Measurements from ENCODE around the gene RPL32.

Gene RPL32

GRCh38 chr3:12832350-12833221, 8.8 kb downstream of the RPL32 start:
- no peak for DNase-seq (ENCODE audit: low spot score)

DNA sequence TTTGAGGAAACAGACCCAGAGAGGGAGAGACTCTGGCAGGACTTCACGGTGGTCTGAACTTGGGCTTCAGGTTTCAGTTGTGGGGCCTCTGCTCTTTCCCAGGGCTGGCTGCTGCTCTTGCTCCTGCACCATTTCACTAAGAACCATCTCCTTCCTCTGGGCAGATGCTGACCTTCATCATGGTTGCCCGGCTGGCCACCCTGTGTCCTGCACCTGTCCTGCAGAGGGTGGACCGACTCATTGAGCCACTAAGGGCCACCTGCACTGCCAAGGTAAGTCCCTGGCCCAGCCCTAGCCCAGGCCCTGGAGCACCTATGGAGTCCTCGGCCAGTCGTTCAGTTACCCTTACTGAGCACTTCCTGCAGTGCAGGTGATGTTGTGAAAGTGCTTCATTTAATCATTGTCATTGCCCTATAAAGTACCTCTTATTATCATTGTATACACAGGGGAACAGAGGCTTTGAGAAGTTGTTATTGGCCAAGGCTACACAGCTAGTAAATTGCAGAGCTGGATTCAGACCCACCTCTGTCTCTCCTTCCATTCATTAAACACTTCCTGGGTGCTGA, 10.0 kb downstream of the RPL32 start:
- DNase-seq (ENCODE audit: low spot score): no peak

GRCh38 chr3:12830785-12831156, 10.6 kb downstream of the RPL32 start:
- no peak for DNase-seq (ENCODE audit: low spot score)

GRCh38 chr3:12829886-12830784, 11.2 kb downstream of the RPL32 start:
- DNase-seq (ENCODE audit: low spot score): no peak

DNA sequence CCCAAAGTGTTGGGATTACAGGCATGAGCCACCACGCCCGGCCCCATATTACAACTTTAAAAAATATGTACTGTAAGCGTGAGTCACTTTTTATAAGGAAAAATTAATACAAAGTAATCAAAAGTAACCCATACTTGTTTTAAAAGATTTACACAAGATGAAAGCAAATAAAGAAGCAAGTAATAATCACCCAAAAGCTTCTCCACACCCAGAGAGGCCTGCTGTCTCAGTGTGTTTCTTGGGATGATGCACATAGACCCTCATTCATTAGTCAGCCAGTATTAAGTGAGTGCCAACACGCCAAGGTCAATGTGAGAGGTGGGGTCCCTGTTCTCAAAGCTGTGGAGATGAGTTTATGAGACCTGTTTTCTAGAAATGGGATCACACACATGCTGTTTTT, 12.0 kb downstream of the RPL32 start:
- no peak for DNase-seq (ENCODE audit: low spot score)

DNA sequence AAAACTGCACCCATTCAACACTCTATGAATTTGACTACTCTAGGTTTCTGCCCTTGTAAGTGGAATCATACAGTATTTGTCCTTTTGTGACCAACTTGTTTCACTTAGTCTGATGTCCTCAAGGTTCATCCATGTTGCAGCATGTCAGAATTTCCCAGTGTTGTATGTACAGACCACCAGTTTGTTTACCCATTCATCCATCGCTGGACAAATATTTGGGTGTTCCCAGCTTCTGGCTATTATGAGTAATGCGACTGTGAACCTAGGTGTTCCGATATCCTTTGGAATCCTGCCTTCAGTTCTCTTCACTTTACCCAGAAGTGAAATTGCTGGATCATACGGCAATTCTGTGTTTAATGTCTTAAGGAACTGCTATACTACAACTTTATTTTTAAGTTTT, 12.6 kb downstream of the RPL32 start:
- DNase-seq (ENCODE audit: low spot score): no peak

DNA sequence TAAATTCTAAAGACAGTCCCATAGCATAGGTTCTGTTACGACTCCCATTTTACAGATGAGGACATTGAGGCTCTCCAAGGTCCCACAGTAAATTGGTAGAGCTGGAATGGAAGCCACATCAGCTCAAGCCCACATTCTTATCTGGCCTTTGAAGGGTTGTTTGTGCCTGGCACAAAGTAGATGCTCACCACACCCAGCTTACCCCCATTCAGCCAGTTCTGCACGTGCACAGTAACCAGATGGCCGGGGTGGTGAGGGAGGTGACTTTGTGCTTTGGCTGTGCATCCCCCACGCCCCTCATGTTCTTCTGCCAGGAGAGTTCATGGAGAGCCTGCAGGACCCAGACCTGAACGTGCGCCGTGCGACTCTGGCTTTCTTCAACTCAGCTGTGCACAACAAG, 16.2 kb downstream of the RPL32 start:
- no peak for DNase-seq (ENCODE audit: low spot score)

DNA sequence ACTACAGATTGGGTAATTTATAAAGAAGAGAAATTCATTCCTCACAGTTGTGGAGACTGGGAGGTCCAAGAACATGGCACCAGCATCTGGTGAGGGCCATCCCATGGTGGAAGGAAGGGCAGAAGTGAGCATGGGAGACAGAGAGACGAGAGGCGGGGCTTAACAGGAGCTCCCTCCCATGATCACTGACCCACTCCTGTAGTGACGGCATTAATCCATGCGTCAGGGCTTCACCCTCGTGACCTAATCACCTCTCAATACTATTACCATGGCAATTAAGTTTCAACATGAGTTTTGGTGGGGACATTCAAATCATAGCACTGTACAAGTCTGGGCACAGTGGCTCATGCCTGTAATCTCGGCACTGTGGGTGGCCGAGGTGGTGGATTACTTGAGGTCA, 17.1 kb downstream of the RPL32 start:
- DNase-seq (ENCODE audit: low spot score): no peak

- DNase-seq (ENCODE audit: low spot score): no peak
These were observed 18.5 kb downstream of the RPL32 start for GRCh38 chr3:12822725-12823373.

GRCh38 chr3:12818773-12819172, 22.6 kb downstream of the RPL32 start:
- no peak for DNase-seq (ENCODE audit: low spot score)

GRCh38 chr3:12818273-12818672, 23.1 kb downstream of the RPL32 start:
- DNase-seq (ENCODE audit: low spot score): no peak

- DNase-seq (ENCODE audit: low spot score): no peak
These were observed 24.0 kb downstream of the RPL32 start for GRCh38 chr3:12817343-12817710.

GRCh38 chr3:12816521-12817342, 24.6 kb downstream of the RPL32 start:
- no peak for DNase-seq (ENCODE audit: low spot score)

- DNase-seq (ENCODE audit: low spot score): no peak
These were observed 25.6 kb downstream of the RPL32 start for GRCh38 chr3:12815719-12816118.

DNA sequence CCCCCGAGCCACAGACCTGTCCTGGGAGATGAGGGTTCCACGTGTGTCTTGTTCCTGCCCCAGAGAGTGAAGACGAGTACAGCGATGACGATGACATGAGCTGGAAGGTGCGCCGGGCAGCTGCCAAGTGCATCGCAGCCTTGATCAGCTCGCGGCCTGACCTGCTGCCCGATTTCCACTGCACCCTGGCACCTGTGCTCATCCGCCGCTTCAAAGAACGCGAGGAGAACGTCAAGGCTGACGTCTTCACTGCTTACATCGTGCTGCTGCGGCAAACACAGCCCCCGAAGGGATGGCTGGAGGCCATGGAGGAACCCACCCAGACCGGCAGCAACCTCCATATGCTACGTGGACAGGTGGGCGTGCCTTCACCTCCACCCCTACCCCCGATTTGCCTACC, 26.3 kb downstream of the RPL32 start:
- no peak for DNase-seq (ENCODE audit: low spot score)

DNA sequence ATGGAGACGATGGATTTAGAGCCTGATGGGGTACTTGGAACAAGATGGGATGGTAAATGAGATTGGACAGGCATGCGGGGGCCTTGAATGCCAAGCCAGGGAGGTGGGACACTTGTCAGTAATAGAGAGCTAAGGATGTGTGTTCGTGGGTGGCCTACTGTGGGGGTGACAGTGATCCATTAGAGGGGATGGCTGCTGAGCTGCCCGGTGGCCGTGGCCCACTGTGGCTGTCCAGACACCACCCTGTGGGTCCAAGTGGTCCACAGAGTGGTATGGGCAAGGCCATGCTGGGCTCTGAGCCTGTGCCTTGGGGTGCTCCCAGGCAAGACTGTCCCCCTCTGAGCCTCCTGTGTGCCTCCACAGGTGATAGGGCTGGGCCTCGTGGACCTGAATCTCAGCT, 27.4 kb downstream of the RPL32 start:
- no peak for DNase-seq (ENCODE audit: low spot score)

DNA sequence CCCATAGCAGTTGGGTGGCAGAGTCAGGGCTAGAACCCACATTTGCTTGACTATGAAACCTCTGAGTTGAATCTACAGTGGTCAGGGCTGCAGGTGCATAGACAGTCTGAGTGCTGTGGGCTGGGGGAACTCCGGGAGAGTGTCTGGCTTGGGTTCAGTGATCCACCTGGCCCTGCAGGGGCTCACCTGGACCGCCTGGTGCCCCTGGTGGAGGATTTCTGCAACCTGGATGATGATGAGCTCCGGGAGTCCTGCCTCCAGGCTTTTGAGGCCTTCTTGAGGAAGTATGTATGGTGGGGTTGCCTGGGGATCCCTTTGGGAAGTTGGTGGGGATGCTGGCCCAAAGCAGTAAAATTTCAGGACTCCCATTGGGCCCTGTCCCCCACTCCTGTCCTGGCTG, 28.6 kb downstream of the RPL32 start:
- DNase-seq (ENCODE audit: low spot score): no peak

DNA sequence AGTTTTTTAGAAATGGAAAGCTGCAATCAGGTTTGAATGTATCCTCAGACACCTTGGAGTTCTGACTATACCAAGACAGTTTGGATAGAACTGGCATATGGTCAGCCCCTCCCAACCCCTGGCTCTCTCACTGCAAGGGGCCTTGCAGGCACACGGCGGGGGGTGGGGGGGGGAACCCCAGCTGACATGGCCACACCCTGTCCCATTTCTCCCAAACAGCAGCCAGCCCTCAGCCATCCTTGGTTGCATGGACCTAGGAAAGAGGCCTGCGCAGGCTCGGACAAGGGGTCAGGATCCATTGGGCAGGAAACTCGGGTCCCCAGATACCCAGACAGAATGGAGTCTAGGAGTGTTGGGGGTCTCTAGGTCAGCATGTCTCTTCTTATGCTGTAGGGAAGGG, 30.4 kb downstream of the RPL32 start:
- no peak for DNase-seq (ENCODE audit: low spot score)

DNA sequence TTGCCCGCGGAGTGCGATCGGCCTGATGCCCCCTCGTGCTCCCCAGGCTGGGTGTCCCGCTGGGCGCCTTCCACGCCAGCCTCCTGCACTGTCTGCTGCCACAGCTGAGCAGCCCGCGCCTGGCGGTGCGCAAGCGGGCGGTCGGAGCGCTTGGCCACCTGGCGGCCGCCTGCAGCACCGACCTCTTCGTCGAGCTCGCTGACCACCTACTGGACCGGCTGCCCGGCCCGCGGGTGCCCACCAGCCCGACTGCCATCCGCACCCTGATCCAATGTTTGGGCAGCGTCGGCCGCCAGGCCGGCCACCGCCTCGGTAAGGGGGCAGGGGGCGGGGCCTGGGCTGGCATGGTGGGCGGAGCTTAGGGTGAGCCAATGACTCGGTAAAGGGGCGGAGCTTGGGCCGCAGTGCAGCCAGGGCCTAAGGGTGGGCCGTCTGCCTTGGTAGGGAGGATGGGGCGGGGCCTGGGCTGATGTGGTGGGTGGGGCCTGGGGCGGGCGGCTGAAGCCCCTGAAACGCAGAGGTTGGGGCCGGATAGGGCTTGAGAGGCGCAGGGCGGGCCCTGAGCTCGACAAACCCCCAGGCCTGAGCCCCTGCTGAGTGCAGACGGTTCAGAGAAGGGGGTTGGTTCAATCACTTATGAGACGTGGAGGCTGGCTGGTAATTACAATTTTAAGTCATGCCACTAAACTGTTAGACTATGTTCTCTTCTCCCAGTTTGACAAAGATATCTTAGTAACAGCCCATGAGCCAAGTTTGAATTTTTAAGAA, 31.2 kb downstream of the RPL32 start:
- DNase-seq (ENCODE audit: low spot score): peak; percentile 99

- no peak for DNase-seq (ENCODE audit: low spot score)
These were observed 31.9 kb downstream of the RPL32 start for GRCh38 chr3:12809435-12809834.

- DNase-seq (ENCODE audit: low spot score): no peak
These were observed 32.4 kb downstream of the RPL32 start for GRCh38 chr3:12809001-12809400.
